Peyer's patch (tissue), 4 donors: Measurements from ENCODE around the gene PRXL2B. TPM values are rescaled to one million over a fixed set of nuclear protein-coding genes. Genes with fewer than 3 reads are reported as not detected.

Experiments used
- DNase-seq, 3 donors: peaks; one replicate each; pipeline ENCODE4 v3.0.0-alpha.2; 2017 to 2019
- H3K27ac ChIP-seq, 4 donors: fragments of 200-600 bp; sonication (generic); one replicate each; pipeline ENCODE4 v1.5.1; 2016 to 2019
- H3K27me3 ChIP-seq, 2 donors: fragments of 200-600 bp; sonication (generic); one replicate each; pipeline ENCODE4 v1.5.1; 2019
- H3K36me3 ChIP-seq, 3 donors: fragments of 200-600 bp; sonication (generic); one replicate each; pipeline ENCODE4 v1.5.1; 2016 to 2019
- H3K4me1 ChIP-seq, 4 donors: fragments of 200-600 bp; sonication (generic); one replicate each; pipeline ENCODE4 v1.5.1; 2016 to 2019
- H3K4me3 ChIP-seq, 4 donors: fragments of 200-600 bp; sonication (generic); 1 replicate in 3 of 4; 2 replicates in 1 of 4; pipeline ENCODE4 v1.5.1; 2016 to 2019; ENCODE audit warnings: mild to moderate bottlenecking in 1 of 4
- H3K9me3 ChIP-seq, 4 donors: fragments of 200-600 bp; sonication (generic); one replicate each; pipeline ENCODE4 v1.5.1; 2016 to 2019; ENCODE audit warnings: mild to moderate bottlenecking in 1 of 4
- CTCF ChIP-seq, 6 experiments: fragments of 450-650 bp in 4 of 6; fragments of 200-600 bp in 2 of 6; sonication (generic) in 1 of 6; IDR thresholded peaks; one replicate each; pipeline ENCODE4 v1.5.1; 2017 to 2019; ENCODE audit warnings: antibody characterized with exemption in 6 of 6, mild to moderate bottlenecking in 3 of 6, moderate library complexity in 1 of 6
- POLR2A ChIP-seq, 2 donors: fragments of 450-650 bp; IDR thresholded peaks; one replicate each; pipeline ENCODE4 v1.5.1; 2017; ENCODE audit warnings: antibody characterized with exemption in 2 of 2, mild to moderate bottlenecking in 2 of 2, moderate library complexity in 2 of 2
- total RNA-seq, 4 donors: library from RNA; depleted of rRNA; stranded (reverse); fragments of >200 nt; gene quantifications; one replicate each; pipeline ENCODE4 v1.1.0, GENCODE V29; 2016

Gene PRXL2B
- total RNA-seq, 4 donors from 2014 or later, result 41.3 to 79.5 (median 59.0) TPM

GRCh38 chr1:2585318-2586092 lies 1.1 kb upstream of the PRXL2B start:
- Histone ChIP-seq H3K4me1 (peaks cover 0 to 41% (median 22%) of the 10 kb centered on the region in 4 donors), H3K4me3 (peak overlapping the region; percentile 78 to 94 (median 83)), H3K36me3 (peaks cover 0 to 14% (median 0%) of the 10 kb centered on the region in 3 donors), H3K27ac (peak overlapping the region; percentile 97 to 100 (median 99)), H3K9me3 (no peaks in the 10 kb centered on the region), H3K27me3 (no peaks in the 10 kb centered on the region)
- peak; percentile 84 to 94 (median 91) for DNase-seq
- TF ChIP-seq POLR2A (IDR thresholded peaks at IDR 0.05) (peak; percentile 80 to 95), CTCF (IDR thresholded peaks at IDR 0.05) (no peak)

- H3K9me3 ChIP-seq, result no peaks in the 10 kb centered on the region
- peaks cover 0 to 14% (median 0%) of the 10 kb centered on the region in 3 donors for H3K36me3 ChIP-seq
- TF ChIP-seq POLR2A (IDR thresholded peaks at IDR 0.05) (peak in 1 of 2 donors; percentile 7), CTCF (IDR thresholded peaks at IDR 0.05) (no peak)
- no peaks in the 10 kb centered on the region for H3K27me3 ChIP-seq
- H3K4me1 ChIP-seq, result peaks cover 0 to 41% (median 22%) of the 10 kb centered on the region in 4 donors
- H3K4me3 ChIP-seq, result peak overlapping the region; percentile 78 to 94 (median 83)
- DNase-seq, result peak in 2 of 3 donors; percentile 33 to 69
- peak overlapping the region; percentile 97 to 100 (median 99) for H3K27ac ChIP-seq
Observed at GRCh38 chr1:2587071-2587859, 688 bp downstream of the PRXL2B start.

- TF ChIP-seq POLR2A (IDR thresholded peaks at IDR 0.05), result no peak
- no peak for TF ChIP-seq CTCF (IDR thresholded peaks at IDR 0.05)
- peaks cover 0 to 48% (median 22%) of the 10 kb centered on the region in 4 donors for H3K4me1 ChIP-seq
- H3K4me3 ChIP-seq, result peak overlapping the region in 3 of 4 donors; percentile 82 to 94 (median 84)
- H3K27ac ChIP-seq, result peak overlapping the region in 2 of 4 donors; percentile 38 to 100
- H3K27me3 ChIP-seq, result no peaks in the 10 kb centered on the region
- H3K36me3 ChIP-seq, result peaks cover 0 to 14% (median 0%) of the 10 kb centered on the region in 3 donors
- no peaks in the 10 kb centered on the region for H3K9me3 ChIP-seq
- no peak for DNase-seq
Observed at GRCh38 chr1:2587860-2588571, 1.4 kb downstream of the PRXL2B start.

- Histone ChIP-seq H3K9me3 (no peaks in the 10 kb centered on the region), H3K36me3 (peaks cover 0 to 14% (median 0%) of the 10 kb centered on the region in 3 donors), H3K27me3 (no peaks in the 10 kb centered on the region), H3K4me1 (peaks cover 0 to 49% (median 18%) of the 10 kb centered on the region in 4 donors), H3K4me3 (no peak overlapping the region), H3K27ac (no peak overlapping the region)
- DNase-seq, result no peak
- TF ChIP-seq CTCF (IDR thresholded peaks at IDR 0.05), result no peak
- no peak for TF ChIP-seq POLR2A (IDR thresholded peaks at IDR 0.05)
Observed at GRCh38 chr1:2588661-2589430, 2.3 kb downstream of the PRXL2B start.
